Measurements from ENCODE around the gene PIGL. TPM values are rescaled to one million over a fixed set of nuclear protein-coding genes. Genes with fewer than 3 reads are reported as not detected.
"Not testable (repeated sequence)": the region's sequence is repeated elsewhere in the genome, so short reads cannot be mapped to it uniquely, and the experiment has no call there.

The PIGL gene
- total RNA-seq, 1 donor = 23.3 TPM

DNA sequence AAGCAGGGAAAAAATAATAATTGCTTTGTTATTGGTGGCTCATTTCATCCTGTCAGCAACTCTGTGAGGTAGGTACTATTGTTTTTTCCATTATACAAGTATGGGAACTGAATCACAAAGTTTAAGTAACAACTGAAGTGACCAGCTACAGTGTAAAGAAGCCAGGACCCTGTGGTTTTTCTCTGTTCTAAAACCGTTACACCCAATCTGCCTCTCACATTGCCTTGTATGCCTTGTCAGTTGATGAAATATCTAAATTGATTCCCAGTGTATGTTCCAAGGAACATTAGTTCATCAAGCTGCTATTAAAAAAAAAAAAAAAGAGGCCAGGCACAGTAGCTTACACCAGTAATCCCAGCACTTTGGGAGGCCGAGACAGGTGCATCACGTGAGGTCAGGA is 5.4 kb downstream of the PIGL start:
- no peak for DNase-seq (ENCODE audit: low read depth)
- TF ChIP-seq, protein P1, sequence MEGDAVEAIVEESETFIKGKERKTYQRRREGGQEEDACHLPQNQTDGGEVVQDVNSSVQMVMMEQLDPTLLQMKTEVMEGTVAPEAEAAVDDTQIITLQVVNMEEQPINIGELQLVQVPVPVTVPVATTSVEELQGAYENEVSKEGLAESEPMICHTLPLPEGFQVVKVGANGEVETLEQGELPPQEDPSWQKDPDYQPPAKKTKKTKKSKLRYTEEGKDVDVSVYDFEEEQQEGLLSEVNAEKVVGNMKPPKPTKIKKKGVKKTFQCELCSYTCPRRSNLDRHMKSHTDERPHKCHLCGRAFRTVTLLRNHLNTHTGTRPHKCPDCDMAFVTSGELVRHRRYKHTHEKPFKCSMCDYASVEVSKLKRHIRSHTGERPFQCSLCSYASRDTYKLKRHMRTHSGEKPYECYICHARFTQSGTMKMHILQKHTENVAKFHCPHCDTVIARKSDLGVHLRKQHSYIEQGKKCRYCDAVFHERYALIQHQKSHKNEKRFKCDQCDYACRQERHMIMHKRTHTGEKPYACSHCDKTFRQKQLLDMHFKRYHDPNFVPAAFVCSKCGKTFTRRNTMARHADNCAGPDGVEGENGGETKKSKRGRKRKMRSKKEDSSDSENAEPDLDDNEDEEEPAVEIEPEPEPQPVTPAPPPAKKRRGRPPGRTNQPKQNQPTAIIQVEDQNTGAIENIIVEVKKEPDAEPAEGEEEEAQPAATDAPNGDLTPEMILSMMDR (IDR thresholded peaks at IDR 0.05; ENCODE audit: insufficient read depth, low read length) = no peak
- H3K4me3 ChIP-seq (ENCODE audit: low read depth, low read length) = no peak overlapping the region

DNA sequence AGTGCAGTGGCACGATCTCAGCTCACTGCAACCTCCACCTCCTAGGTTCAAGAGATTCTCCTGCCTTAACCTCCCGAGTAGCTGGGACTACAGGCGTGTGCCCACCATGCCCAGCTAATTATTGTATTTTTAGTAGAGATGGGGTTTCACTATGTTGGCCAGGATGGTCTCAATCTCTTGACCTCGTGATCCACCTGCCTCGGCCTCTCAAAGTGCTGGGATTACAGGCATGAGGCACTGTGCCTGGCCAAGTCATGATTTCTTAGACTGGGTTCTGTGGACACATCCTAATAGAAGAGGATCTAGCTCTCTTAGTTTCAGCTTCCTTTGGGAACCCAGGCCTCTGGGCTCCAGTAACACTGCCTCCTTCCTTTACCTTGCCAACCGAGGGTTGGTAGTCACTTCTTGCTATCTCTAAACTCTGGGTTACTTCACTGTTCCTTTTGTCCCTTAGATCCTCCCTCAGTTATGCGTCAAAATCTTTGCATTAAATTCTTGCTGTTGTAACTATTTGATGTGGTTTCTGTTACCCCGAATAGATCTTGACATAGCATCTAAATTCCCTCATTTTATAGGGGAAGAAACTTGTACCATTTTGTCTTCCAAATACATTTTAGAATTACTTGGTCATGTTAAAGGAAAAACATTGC is 13.0 kb downstream of the PIGL start:
- not testable (repeated sequence) for DNase-seq (ENCODE audit: low read depth); H3K4me3 ChIP-seq (ENCODE audit: low read depth, low read length)

DNA sequence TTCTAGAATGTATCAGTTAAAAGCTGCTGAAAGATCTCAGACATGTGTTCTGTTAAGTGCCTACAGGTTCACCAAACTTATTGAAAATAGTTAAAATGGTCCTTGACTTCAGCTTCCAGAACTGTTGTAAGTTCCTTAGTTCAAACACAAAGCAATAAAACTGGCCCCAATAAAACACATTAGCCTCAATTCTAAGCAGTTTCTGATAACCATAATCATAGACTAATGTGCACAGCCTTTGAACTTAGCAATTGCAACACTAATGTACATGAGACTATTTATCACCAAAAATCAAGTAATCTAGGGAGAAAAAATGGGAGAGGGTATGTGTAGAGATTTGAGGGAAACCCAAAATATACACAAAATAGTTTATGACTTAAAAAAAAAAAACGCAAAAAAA is 15.4 kb downstream of the PIGL start:
- TF ChIP-seq, protein P1 (IDR thresholded peaks at IDR 0.05; ENCODE audit: insufficient read depth, low read length) = no peak
- no peak for DNase-seq (ENCODE audit: low read depth)
- H3K4me3 ChIP-seq (ENCODE audit: low read depth, low read length) = no peak overlapping the region

DNA sequence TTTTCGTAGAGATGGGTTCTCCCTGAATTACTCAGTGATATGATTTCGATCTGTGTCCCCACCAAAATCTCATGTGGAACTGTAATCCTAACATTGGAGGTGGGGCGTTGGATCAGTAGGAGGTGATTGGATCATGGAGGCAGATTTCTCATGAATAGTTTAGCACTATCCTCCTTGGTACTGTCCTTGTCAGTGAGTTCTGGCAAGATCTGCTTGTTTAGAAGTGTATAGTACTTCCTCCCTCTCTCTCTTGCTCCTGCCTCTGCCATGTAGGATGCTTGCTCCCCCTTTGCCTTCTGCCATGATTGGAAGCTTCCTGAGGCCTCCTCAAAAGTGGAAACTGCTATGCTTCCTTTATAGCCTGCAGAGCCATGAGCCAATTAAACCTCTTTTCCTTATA is 22.9 kb downstream of the PIGL start:
- no peak overlapping the region for H3K4me3 ChIP-seq (ENCODE audit: low read depth, low read length)
- DNase-seq (ENCODE audit: low read depth) = no peak
- TF ChIP-seq, protein P1 (IDR thresholded peaks at IDR 0.05; ENCODE audit: insufficient read depth, low read length) = no peak

DNA sequence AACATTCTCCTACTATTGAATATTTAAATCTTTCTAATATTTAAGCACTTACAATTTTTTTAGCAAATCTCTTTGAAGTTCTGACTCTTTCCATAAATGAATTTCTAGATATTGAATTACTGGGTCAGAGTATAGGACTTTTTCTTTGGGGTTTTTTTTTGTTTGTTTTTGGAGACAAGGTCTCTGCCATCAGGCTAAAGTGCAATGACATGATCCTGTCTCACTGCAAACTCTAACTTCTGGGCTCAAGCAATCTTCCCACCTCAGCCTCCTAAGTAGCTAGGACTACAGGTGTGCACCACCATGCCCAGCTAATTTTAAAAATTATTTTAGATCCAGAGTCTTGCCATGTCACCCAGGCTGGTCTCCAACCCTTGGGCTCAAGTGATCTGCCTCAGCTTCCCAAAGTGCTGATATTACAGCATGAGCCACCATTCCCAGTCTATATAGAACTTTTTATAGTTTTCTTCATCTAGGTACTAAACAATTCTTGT is 24.9 kb downstream of the PIGL start:
- DNase-seq (ENCODE audit: low read depth) = no peak
- TF ChIP-seq, protein P1 (IDR thresholded peaks at IDR 0.05; ENCODE audit: insufficient read depth, low read length) = no peak
- no peak overlapping the region for H3K4me3 ChIP-seq (ENCODE audit: low read depth, low read length)

DNA sequence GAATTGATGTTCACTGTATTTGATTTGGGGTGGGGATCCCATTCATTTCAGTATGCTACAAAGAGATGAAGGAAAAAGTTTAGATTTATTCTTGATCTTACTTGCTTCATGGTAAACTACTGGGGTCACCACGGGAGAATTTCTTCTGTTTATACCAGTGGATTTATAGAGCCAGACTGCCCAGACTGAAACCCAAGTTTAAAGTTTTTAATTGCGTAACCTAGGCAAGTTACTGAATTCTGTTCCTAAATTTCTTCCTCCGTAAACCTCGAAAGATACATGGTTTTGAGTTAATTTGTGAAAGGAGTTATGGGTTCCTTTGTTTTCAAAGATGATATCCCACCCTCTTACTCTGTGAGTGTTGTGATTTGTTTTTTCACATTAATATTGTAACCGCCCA is 26.4 kb downstream of the PIGL start:
- DNase-seq (ENCODE audit: low read depth) = no peak
- H3K4me3 ChIP-seq (ENCODE audit: low read depth, low read length) = no peak overlapping the region
- TF ChIP-seq, protein P1 (IDR thresholded peaks at IDR 0.05; ENCODE audit: insufficient read depth, low read length) = no peak

DNA sequence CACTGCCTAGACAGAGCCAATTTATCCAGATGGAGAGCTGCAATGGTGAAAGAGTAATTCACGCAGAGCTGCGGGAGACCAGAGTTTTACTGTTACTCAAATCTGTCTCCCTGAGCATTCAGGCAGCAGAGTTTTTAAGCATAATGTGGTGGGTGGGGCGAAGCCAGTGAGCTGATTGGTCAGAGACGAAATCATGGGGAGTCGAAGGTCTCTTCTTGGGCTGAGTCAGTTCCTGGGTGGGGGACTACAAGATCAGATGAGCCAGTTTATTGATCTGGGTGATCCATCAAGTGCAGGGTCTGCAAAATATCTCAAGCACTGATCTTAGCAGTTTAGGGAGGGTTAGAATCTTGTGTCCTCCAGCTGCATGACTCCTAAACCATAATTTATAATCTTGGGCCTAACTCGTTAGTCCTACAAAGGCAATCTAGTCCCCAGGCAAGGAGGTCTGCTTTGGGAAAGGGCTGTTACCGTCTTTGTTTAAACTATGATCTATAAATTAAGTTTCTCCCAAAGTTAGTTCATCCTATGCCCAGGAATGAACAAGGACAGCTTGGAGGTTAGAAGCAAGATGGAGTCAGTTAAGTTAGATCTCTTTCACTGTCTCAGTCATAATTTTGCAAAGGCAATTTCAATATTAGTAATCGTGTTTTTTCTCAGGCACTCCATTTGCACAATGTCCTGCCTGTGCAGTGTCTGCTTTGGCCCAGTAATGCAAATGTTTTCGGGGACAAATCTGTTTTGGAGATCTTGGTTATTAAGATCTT is 27.0 kb downstream of the PIGL start:
- TF ChIP-seq, protein P1 (IDR thresholded peaks at IDR 0.05; ENCODE audit: insufficient read depth, low read length) = no peak
- no peak overlapping the region for H3K4me3 ChIP-seq (ENCODE audit: low read depth, low read length)
- DNase-seq (ENCODE audit: low read depth) = no peak

All from fibroblast of the aortic adventitia (primary cell).